Measurements from ENCODE around the gene HYAL2.

HYAL2 gene

GRCh38 chr3:50365080-50365841, 42.7 kb upstream of the HYAL2 start:
- no peaks in the 10 kb centered on the region for H3K9me3 ChIP-seq (ENCODE audit: control insufficient read depth, insufficient read depth, low read depth, low read length)
- H3K27ac ChIP-seq (ENCODE audit: extremely low read depth, low read depth, low read length): no peak overlapping the region
- TF ChIP-seq ZBTB17 (tag by site-specific recombination; IDR thresholded peaks at IDR 0.05): peak; percentile 66
- TF ChIP-seq ZNF629 (tag by site-specific recombination; IDR thresholded peaks at IDR 0.05): 0 out of 2 replicates have a peak, but pooled peaks have one; percentile 28
- no peak for TF ChIP-seq ZNF639 (tag by site-specific recombination; IDR thresholded peaks at IDR 0.05)
- TF ChIP-seq SP2 (tag by site-specific recombination; IDR thresholded peaks at IDR 0.05): peak; percentile 73
- TF ChIP-seq SP3 (tag by site-specific recombination; IDR thresholded peaks at IDR 0.05): peak; percentile 58
- CTCF ChIA-PET: interaction anchor here (0.6 to 1.4 kb wide), 2 partner anchors 17 to 1137 kb away, joined by 3 to 4 read pairs; no protein-coding TSS in a partner anchor
- H3K36me3 ChIP-seq (ENCODE audit: control insufficient read depth in 2 of 2, insufficient read depth in 1 of 2, low read length in 2 of 2): no peaks in the 10 kb centered on the region
- peak overlapping the region; percentile 32 for H3K4me3 ChIP-seq (ENCODE audit: low read depth, low read length)
- H3K4me1 ChIP-seq (ENCODE audit: control insufficient read depth, insufficient read depth, low read length): no peaks in the 10 kb centered on the region
- POLR2A ChIA-PET: interaction anchor here (0.5 kb wide), 2 partner anchors 123 to 151 kb away, joined by 3 read pairs; no protein-coding TSS in a partner anchor

GRCh38 chr3:50364573-50365079, 42.1 kb upstream of the HYAL2 start:
- ChIA-PET POLR2A (interaction anchor here (0.9 kb wide), 1 partner anchor 15 kb away, joined by 3 read pairs; the partner anchor contains the start of gene NPRL2), CTCF (interaction anchor here (0.6 to 1.4 kb wide), 2 partner anchors 17 to 1138 kb away, joined by 3 to 4 read pairs; no protein-coding TSS in a partner anchor)
- Histone ChIP-seq H3K4me1 (ENCODE audit: control insufficient read depth, insufficient read depth, low read length) (no peaks in the 10 kb centered on the region), H3K36me3 (ENCODE audit: control insufficient read depth in 2 of 2, insufficient read depth in 1 of 2, low read length in 2 of 2) (no peaks in the 10 kb centered on the region), H3K4me3 (ENCODE audit: low read depth, low read length) (no peak overlapping the region; the same call in 1 of the 2 replicates), H3K9me3 (ENCODE audit: control insufficient read depth, insufficient read depth, low read depth, low read length) (no peaks in the 10 kb centered on the region), H3K27ac (ENCODE audit: extremely low read depth, low read depth, low read length) (no peak overlapping the region)
- TF ChIP-seq ZNF501 (tag by site-specific recombination; IDR thresholded peaks at IDR 0.05): no peak
- no peak for TF ChIP-seq WT1 (tag by site-specific recombination; IDR thresholded peaks at IDR 0.05)
- 0 out of 2 replicates have a peak, but pooled peaks have one; percentile 23 for TF ChIP-seq KLF17 (tag by site-specific recombination; IDR thresholded peaks at IDR 0.05)
- peak; percentile 17; the same call in 1 of the 2 replicates for TF ChIP-seq SP2 (tag by site-specific recombination; IDR thresholded peaks at IDR 0.05)
- TF ChIP-seq ZNF292 (tag by site-specific recombination; IDR thresholded peaks at IDR 0.05; ENCODE audit: borderline replicate concordance, low read depth): no peak
- TF ChIP-seq KLF1 (tag by site-specific recombination; IDR thresholded peaks at IDR 0.05): peak; percentile 75
- no peak for TF ChIP-seq ZNF121 (tag by site-specific recombination; IDR thresholded peaks at IDR 0.05)
- no peak for TF ChIP-seq MYNN (tag by site-specific recombination; IDR thresholded peaks at IDR 0.05; ENCODE audit: borderline replicate concordance)
- no peak for TF ChIP-seq ZNF169 (tag by site-specific recombination; IDR thresholded peaks at IDR 0.05)

- CTCF ChIA-PET: interaction anchor here (0.6 to 0.8 kb wide), 2 partner anchors 135 to 195 kb away, joined by 3 read pairs; no protein-coding TSS in a partner anchor
- peak overlapping the region; percentile 6 for H3K4me3 ChIP-seq (ENCODE audit: low read depth, low read length)
- no peak overlapping the region for H3K27ac ChIP-seq (ENCODE audit: extremely low read depth, low read depth, low read length)
- POLR2A ChIA-PET: interaction anchor here (1.0 to 1.4 kb wide), 2 partner anchors 22 to 31 kb away, joined by 4 read pairs; partner anchors contain the start of gene TUSC2
- H3K9me3 ChIP-seq (ENCODE audit: control insufficient read depth, insufficient read depth, low read depth, low read length): no peaks in the 10 kb centered on the region
- H3K4me1 ChIP-seq (ENCODE audit: control insufficient read depth, insufficient read depth, low read length): no peaks in the 10 kb centered on the region
- H3K36me3 ChIP-seq (ENCODE audit: control insufficient read depth in 2 of 2, insufficient read depth in 1 of 2, low read length in 2 of 2): peaks cover 0 to 40% of the 10 kb centered on the region in 2 experiments; a peak in 1 of 3 replicates
- TF ChIP-seq ZNF501 (tag by site-specific recombination; IDR thresholded peaks at IDR 0.05): no peak
- TF ChIP-seq ZNF26 (tag by site-specific recombination; IDR thresholded peaks at IDR 0.05): no peak
- no peak for TF ChIP-seq ZNF423 (tag by site-specific recombination; IDR thresholded peaks at IDR 0.05)
- TF ChIP-seq GLI2 (tag by site-specific recombination; IDR thresholded peaks at IDR 0.05; ENCODE audit: borderline replicate concordance, low read depth): no peak
- TF ChIP-seq ZNF112 (tag by site-specific recombination; IDR thresholded peaks at IDR 0.05): no peak
- TF ChIP-seq ZNF626 (tag by site-specific recombination; IDR thresholded peaks at IDR 0.05): no peak
- TF ChIP-seq ZNF24 (tag by site-specific recombination; IDR thresholded peaks at IDR 0.05): no peak
- TF ChIP-seq ZBTB48 (tag by site-specific recombination; IDR thresholded peaks at IDR 0.05): 0 out of 2 replicates have a peak, but pooled peaks have one; percentile 19
- TF ChIP-seq ZNF629 (tag by site-specific recombination; IDR thresholded peaks at IDR 0.05): no peak
- no peak for TF ChIP-seq ZNF777 (tag by site-specific recombination; IDR thresholded peaks at IDR 0.05; ENCODE audit: borderline replicate concordance)
- TF ChIP-seq ZEB2 (tag by site-specific recombination; IDR thresholded peaks at IDR 0.05): 0 out of 2 replicates have a peak, but pooled peaks have one; percentile 2
- TF ChIP-seq ZNF121 (tag by site-specific recombination; IDR thresholded peaks at IDR 0.05): no peak
- TF ChIP-seq ZNF449 (tag by site-specific recombination; IDR thresholded peaks at IDR 0.05): no peak
- no peak for TF ChIP-seq HOXD13 (CRISPR knock-in tag; IDR thresholded peaks at IDR 0.05; ENCODE audit: borderline replicate concordance)
- TF ChIP-seq ZBTB17 (tag by site-specific recombination; IDR thresholded peaks at IDR 0.05): peak; percentile 5; the same call in 1 of the 2 replicates
These were observed 37.2 kb upstream of the HYAL2 start for GRCh38 chr3:50359760-50360110.
